ENCODE results near the gene MKNK2. TPM values are rescaled to one million over a fixed set of nuclear protein-coding genes. Genes with fewer than 3 reads are reported as not detected.
A peak's percentile ranks its signal among the peaks of the same experiment; 100 is the strongest.

Gene MKNK2
- total and polyA plus RNA-seq, 10 of the 15 experiments (the other 5 are each of a cell fraction or from before 2014, with no cell fraction given) = 9.6 to 365 (median 69.9) TPM

- Histone ChIP-seq H3K27me3 (replicated peaks in 1 of 2; ENCODE audit: control insufficient read depth in 2 of 2, insufficient read depth in 2 of 2, low read length in 1 of 2) (no peaks in the 10 kb centered on the region), H3K4me3 (peak overlapping the region; percentile 95), H3K4me1 (ENCODE audit: control insufficient read depth, insufficient read depth, low read length) (peaks cover 31% of the 10 kb centered on the region), H4K20me1 (ENCODE audit: control insufficient read depth, insufficient read depth) (peaks cover 36% of the 10 kb centered on the region), H2AFZ (ENCODE audit: control insufficient read depth, low read depth, low read length) (no peak overlapping the region), H3K9ac (ENCODE audit: control insufficient read depth, insufficient read depth, low read length) (0 out of 2 replicates have a peak overlapping the region, but pooled peaks have one; percentile 9), H3K36me3 (ENCODE audit: control insufficient read depth in 2 of 2, insufficient read depth in 2 of 2, low read length in 1 of 2) (peaks cover 45 to 49% of the 10 kb centered on the region in 2 experiments), H3K9me3 (replicated peaks; ENCODE audit: control insufficient read depth, insufficient read depth, low read length) (no peaks in the 10 kb centered on the region; the same call in 2 of the 3 replicates), H3K4me2 (ENCODE audit: control insufficient read depth, insufficient read depth) (peak overlapping the region; percentile 84), H3K79me2 (ENCODE audit: control insufficient read depth, insufficient read depth, low read length) (peaks cover 93% of the 10 kb centered on the region), H3K27ac (ENCODE audit: control insufficient read depth, insufficient read depth) (no peak overlapping the region; the same call in 1 of the 2 replicates)
- WGBS (ENCODE audit: insufficient coverage, insufficient replicate concordance, low lambda C conversion rate, missing lambda C conversion rate) = 10% methylated on average over 22 of the region's 23 CpGs
- ChIA-PET POLR2A (interaction anchor here (1.6 kb wide), 1 partner anchor 13 kb away, joined by 9 read pairs; no protein-coding TSS in a partner anchor), CTCF (no interaction called here), RAD21 (ENCODE audit: unreplicated experiment) (no interaction called here), SMC1A (ENCODE audit: uncharacterized antibody, unreplicated experiment) (no interaction called here)
- in situ Hi-C loops (cut with MboI) = loop anchor here (5.0 to 10.0 kb wide), 2 partner anchors 63 to 815 kb away; partner anchors contain the start of genes BTBD2 and CIRBP
- BruUV-seq (replicated peaks) = no TSS peak
- DNase-seq (ENCODE audit: low read depth, low spot score) (no peak), FAIRE-seq (no peak), ATAC-seq (no peak)
- no peak for TF ChIP-seq KAT2A (conservative IDR thresholded peaks at IDR 0.05; ENCODE audit: control insufficient read depth, low read depth, low read length)
- no peak for TF ChIP-seq TAF1 (IDR thresholded peaks at IDR 0.05; ENCODE audit: borderline replicate concordance, low read depth, low read length)
- no peak for TF ChIP-seq CBX5 (IDR thresholded peaks at IDR 0.05; ENCODE audit: low read depth)
- TF ChIP-seq CHD2 (IDR thresholded peaks at IDR 0.05; ENCODE audit: borderline replicate concordance, low read depth, low read length) = peak; percentile 14; the same call in 1 of the 2 replicates
- TF ChIP-seq BACH1 (IDR thresholded peaks at IDR 0.05; ENCODE audit: borderline replicate concordance) = peak; percentile 39; the same call in 1 of the 2 replicates
- peak; percentile 19; the same call in 1 of the 2 replicates for TF ChIP-seq POLR2AphosphoS5 (IDR thresholded peaks at IDR 0.05; ENCODE audit: low read length)
- peak; percentile 69 for TF ChIP-seq MEF2B (IDR thresholded peaks at IDR 0.05; ENCODE audit: partially characterized antibody, poor library complexity, severe bottlenecking)
- TF ChIP-seq ZNF24 (IDR thresholded peaks at IDR 0.05) = no peak
- TF ChIP-seq ZBED1 (IDR thresholded peaks at IDR 0.05; ENCODE audit: borderline replicate concordance) = no peak
- intact Hi-C loops (cut with micrococcal nuclease; ENCODE audit: unreplicated experiment) = no loop called here
Measured at GRCh38 chr19:2079865-2080301, 28.8 kb upstream of the MKNK2 start.
